ENCODE measurements around the gene TMEM59. TPM values are rescaled to one million over a fixed set of nuclear protein-coding genes. Genes with fewer than 3 reads are reported as not detected.
"Not testable (repeated sequence)": the region's sequence is repeated elsewhere in the genome, so short reads cannot be mapped to it uniquely, and the experiment has no call there.

TMEM59 gene
- total RNA-seq, 1 experiment from 2014 or later = 174 TPM

GRCh38 chr1:53998223-53998622 is 54.8 kb downstream of the TMEM59 start:
- ChIA-PET CTCF (interaction anchor here (1.3 kb wide), 1 partner anchor 16 kb away, joined by 5 read pairs; no protein-coding TSS in a partner anchor), POLR2A (no interaction called here)
- DNase-seq (ENCODE audit: low read depth, low spot score) = no peak
- in situ Hi-C loops (cut with HindIII; ENCODE audit: low pct_unique_long_range_greater_than_20kb, low sequenced_read_pairs) = no loop called here
- no peak for ATAC-seq
- no peaks in the 10 kb centered on the region for H3K27me3 ChIP-seq (ENCODE audit: control insufficient read depth, insufficient read depth, low read length)
- TF ChIP-seq POLR2AphosphoS5 (IDR thresholded peaks at IDR 0.05; ENCODE audit: low read depth, low read length) (no peak), SIN3A (IDR thresholded peaks at IDR 0.05; ENCODE audit: borderline replicate concordance, insufficient read depth, low read depth, low read length) (no peak), CTCF (IDR thresholded peaks at IDR 0.05) (no peak), TCF7L2 (IDR thresholded peaks at IDR 0.05; ENCODE audit: low read depth, low read length) (no peak)
- TF ChIP-seq, protein P1, sequence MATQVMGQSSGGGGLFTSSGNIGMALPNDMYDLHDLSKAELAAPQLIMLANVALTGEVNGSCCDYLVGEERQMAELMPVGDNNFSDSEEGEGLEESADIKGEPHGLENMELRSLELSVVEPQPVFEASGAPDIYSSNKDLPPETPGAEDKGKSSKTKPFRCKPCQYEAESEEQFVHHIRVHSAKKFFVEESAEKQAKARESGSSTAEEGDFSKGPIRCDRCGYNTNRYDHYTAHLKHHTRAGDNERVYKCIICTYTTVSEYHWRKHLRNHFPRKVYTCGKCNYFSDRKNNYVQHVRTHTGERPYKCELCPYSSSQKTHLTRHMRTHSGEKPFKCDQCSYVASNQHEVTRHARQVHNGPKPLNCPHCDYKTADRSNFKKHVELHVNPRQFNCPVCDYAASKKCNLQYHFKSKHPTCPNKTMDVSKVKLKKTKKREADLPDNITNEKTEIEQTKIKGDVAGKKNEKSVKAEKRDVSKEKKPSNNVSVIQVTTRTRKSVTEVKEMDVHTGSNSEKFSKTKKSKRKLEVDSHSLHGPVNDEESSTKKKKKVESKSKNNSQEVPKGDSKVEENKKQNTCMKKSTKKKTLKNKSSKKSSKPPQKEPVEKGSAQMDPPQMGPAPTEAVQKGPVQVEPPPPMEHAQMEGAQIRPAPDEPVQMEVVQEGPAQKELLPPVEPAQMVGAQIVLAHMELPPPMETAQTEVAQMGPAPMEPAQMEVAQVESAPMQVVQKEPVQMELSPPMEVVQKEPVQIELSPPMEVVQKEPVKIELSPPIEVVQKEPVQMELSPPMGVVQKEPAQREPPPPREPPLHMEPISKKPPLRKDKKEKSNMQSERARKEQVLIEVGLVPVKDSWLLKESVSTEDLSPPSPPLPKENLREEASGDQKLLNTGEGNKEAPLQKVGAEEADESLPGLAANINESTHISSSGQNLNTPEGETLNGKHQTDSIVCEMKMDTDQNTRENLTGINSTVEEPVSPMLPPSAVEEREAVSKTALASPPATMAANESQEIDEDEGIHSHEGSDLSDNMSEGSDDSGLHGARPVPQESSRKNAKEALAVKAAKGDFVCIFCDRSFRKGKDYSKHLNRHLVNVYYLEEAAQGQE (IDR thresholded peaks at IDR 0.05; ENCODE audit: insufficient read depth in 1 of 2, low read depth in 2 of 2, low read length in 1 of 2) = no peak
- no TSS peak for BruUV-seq (replicated peaks)
- H3K4me3 ChIP-seq (ENCODE audit: low read depth in 2 of 2, low read length in 2 of 2) = no peak overlapping the region
- no peaks in the 10 kb centered on the region for H3K36me3 ChIP-seq (ENCODE audit: control insufficient read depth, insufficient read depth, low read length)
- no peaks in the 10 kb centered on the region for H3K4me1 ChIP-seq (ENCODE audit: control insufficient read depth, insufficient read depth, low read length)
- H3K27ac ChIP-seq (ENCODE audit: low read length) = no peak overlapping the region
- intact Hi-C loops (cut with micrococcal nuclease; ENCODE audit: unreplicated experiment) = no loop called here
- no peaks in the 10 kb centered on the region for H3K9me3 ChIP-seq (ENCODE audit: control insufficient read depth, insufficient read depth, low read depth, low read length)

GRCh38 chr1:53995683-53996082 is 57.3 kb downstream of the TMEM59 start:
- intact Hi-C loops (cut with micrococcal nuclease; ENCODE audit: unreplicated experiment) (no loop called here), in situ Hi-C loops (cut with HindIII; ENCODE audit: low pct_unique_long_range_greater_than_20kb, low sequenced_read_pairs) (no loop called here)
- ChIA-PET CTCF (no interaction called here), POLR2A (no interaction called here)
- Histone ChIP-seq H3K27me3 (ENCODE audit: control insufficient read depth, insufficient read depth, low read length) (no peaks in the 10 kb centered on the region), H3K9me3 (ENCODE audit: control insufficient read depth, insufficient read depth, low read depth, low read length) (no peaks in the 10 kb centered on the region), H3K4me3 (ENCODE audit: low read depth in 2 of 2, low read length in 2 of 2) (no peak overlapping the region), H3K4me1 (ENCODE audit: control insufficient read depth, insufficient read depth, low read length) (no peaks in the 10 kb centered on the region), H3K36me3 (ENCODE audit: control insufficient read depth, insufficient read depth, low read length) (no peaks in the 10 kb centered on the region), H3K27ac (ENCODE audit: low read length) (no peak overlapping the region)
- no peak for ATAC-seq
- no peak for DNase-seq (ENCODE audit: low read depth, low spot score)
- TF ChIP-seq TCF7L2 (IDR thresholded peaks at IDR 0.05; ENCODE audit: low read depth, low read length) = no peak
- BruUV-seq (replicated peaks) = no TSS peak

DNA sequence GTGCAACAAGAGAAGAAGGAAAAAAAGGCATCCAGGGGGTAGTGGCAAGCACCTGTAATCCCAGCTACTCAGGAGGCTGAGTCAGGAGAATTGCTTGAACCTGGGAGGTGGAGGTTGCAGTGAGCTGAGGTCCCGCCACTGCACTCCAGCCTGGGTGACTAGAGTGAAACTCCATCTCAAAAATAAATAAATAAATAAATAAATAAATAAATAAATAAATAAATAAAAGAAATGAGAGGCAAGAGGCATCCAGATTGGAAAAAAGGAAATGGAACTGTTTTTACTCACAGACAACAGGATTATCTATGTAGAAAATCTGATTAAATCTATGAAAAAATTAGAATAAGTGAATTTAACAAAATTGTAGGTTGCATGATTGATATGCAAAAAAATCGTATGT is 58.5 kb downstream of the TMEM59 start:
- H3K4me3 ChIP-seq (ENCODE audit: low read depth in 2 of 2, low read length in 2 of 2); POLR2A ChIA-PET; DNase-seq (ENCODE audit: low read depth, low spot score); H3K9me3 ChIP-seq (ENCODE audit: control insufficient read depth, insufficient read depth, low read depth, low read length); CTCF ChIA-PET; ATAC-seq; in situ Hi-C loops (cut with HindIII; ENCODE audit: low pct_unique_long_range_greater_than_20kb, low sequenced_read_pairs); H3K27ac ChIP-seq (ENCODE audit: low read length); H3K36me3 ChIP-seq (ENCODE audit: control insufficient read depth, insufficient read depth, low read length); intact Hi-C loops (cut with micrococcal nuclease; ENCODE audit: unreplicated experiment); BruUV-seq (replicated peaks); H3K27me3 ChIP-seq (ENCODE audit: control insufficient read depth, insufficient read depth, low read length); H3K4me1 ChIP-seq (ENCODE audit: control insufficient read depth, insufficient read depth, low read length): not testable (repeated sequence)

Data from Panc1 (cell line).